Coronary artery (tissue), 2 donors: ENCODE data around the gene NAXE.

Experiments used
- DNase-seq: peaks from one replicate; pipeline ENCODE4 v3.0.0-alpha.2; 2017; ENCODE audit warnings: low spot score
- H3K27ac ChIP-seq, 2 donors: fragments of 200-600 bp; sonication (generic); one replicate each; pipeline ENCODE4 v1.5.1; 2016 to 2019
- H3K4me3 ChIP-seq: fragments of 200-600 bp; sonication (generic); 2 replicates; pipeline ENCODE4 v1.5.1; 2016; ENCODE audit warnings: mild to moderate bottlenecking, moderate library complexity
- TF ChIP-seq, protein P1 (sequence below): fragments of 200-600 bp; sonication (generic); IDR thresholded peaks from one replicate; pipeline ENCODE4 v1.5.1; 2019; ENCODE audit warnings: antibody characterized with exemption

NAXE gene

DNA sequence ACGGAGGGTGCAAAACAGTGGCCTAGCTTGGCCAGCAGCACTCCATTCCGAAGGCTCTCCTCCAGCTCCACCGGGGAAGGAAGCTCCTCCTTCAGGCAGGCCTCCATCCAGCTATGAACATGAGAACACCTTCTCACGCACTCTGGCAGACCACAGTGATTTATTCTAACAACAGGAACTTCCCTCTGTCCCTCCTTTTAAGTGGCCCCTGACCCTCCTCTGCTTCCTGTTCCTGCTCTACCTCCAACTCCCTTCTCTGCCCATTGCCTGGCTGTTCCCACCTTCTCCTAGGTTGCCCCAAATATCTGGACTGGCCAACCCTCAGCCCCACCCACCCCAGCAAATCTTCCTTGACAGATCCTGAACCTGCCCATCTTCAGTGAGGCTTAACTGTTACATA is 25.1 kb upstream of the NAXE start:
- DNase-seq, result no peak
- TF ChIP-seq, protein P1, sequence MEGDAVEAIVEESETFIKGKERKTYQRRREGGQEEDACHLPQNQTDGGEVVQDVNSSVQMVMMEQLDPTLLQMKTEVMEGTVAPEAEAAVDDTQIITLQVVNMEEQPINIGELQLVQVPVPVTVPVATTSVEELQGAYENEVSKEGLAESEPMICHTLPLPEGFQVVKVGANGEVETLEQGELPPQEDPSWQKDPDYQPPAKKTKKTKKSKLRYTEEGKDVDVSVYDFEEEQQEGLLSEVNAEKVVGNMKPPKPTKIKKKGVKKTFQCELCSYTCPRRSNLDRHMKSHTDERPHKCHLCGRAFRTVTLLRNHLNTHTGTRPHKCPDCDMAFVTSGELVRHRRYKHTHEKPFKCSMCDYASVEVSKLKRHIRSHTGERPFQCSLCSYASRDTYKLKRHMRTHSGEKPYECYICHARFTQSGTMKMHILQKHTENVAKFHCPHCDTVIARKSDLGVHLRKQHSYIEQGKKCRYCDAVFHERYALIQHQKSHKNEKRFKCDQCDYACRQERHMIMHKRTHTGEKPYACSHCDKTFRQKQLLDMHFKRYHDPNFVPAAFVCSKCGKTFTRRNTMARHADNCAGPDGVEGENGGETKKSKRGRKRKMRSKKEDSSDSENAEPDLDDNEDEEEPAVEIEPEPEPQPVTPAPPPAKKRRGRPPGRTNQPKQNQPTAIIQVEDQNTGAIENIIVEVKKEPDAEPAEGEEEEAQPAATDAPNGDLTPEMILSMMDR, result no peak
- H3K27ac ChIP-seq, result no peak overlapping the region
- no peak overlapping the region for H3K4me3 ChIP-seq

DNA sequence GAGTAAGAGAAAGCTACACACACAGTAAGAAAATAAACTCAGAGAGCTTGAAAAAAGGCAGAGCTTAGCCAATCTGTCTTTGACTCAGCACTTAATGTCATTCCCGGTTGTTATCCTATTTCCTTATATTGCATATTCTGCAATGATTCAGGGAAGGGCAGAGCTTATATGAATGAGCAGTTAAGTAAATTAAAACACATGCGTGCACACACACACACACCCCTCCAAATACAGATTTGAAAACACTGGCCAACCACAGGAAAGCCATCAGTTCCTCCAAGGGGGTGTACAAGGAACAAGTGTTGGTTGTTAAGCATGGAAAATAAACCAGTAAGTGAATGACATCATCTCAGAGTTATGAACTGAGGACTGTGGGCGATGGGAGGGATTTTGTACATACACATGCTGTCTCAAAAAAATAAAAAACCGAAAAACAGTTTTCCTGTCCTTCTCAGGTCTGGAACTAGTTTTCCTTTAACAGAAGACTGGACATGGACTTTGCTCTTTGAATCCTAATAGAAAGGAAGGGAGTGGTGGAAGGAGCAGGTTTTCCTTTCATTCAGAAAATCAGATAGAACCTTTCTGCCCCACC is 20.2 kb upstream of the NAXE start:
- TF ChIP-seq, protein P1, result no peak
- DNase-seq, result no peak
- no peak overlapping the region for H3K4me3 ChIP-seq
- no peak overlapping the region for H3K27ac ChIP-seq

DNA sequence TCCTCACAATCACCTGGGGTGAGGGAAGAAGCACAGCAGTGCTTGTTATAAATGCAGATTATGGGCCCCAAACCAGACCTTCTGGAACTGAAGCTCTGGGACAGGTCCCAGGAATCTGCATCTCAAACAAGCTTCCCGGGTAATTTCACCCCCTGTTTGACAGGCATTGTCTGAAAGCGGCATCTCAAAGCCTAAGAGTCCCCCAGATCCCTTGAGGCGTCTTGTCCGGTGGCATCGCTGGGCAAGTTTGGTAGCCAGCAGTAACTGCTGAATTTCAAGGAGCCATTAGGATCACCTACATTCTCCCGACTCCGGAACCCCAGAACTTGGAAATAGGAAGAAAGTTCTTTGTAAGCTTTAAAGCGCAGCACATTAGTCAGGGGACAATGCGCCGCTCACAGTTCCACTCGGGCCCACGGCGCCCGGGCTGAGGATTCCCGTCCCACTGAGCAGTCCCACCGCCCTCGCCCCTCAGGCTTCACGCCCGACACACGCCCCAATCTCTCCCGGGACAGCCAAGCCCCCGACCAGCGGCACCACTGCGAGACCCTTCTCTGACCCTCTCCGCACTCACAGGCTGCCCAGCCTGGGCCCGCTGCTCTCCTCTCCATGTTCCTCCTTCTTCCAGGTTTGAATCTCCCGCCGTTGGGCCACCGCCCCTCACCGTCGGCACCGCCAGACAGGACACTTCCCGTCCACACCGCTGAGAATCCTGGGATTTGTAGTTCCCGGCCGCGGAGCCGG is 19.5 kb upstream of the NAXE start, which contains the start of gene IQGAP3:
TSS of gene IQGAP3 (minus strand) at position 647 of the 744 bp plus-strand sequence. CDS start at position 611, 36 bp downstream.
- H3K27ac ChIP-seq, result no peak within 1 kb of the TSS
- TF ChIP-seq, protein P1, result no peak
- peak within 1 kb of the TSS; percentile 66 for H3K4me3 ChIP-seq
- peak; percentile 81 for DNase-seq

DNA sequence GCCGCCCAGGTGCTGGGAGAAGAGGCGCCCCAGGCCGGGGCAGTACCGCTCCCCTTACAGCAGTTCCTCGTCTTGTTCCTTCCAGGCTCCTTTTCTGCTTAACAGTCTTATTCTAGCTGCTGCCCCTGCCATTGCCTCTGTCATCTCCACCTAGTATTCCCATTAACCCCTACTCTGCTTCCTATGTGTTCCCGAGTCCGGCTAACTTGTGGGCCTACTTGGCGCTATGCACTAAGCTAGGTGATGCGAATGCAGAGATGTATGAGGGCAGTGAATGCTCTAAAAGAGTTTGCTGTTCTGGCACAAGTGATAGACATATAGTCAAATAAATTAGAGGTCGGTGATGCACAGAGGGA is 18.9 kb upstream of the NAXE start:
- Histone ChIP-seq H3K27ac (no peak overlapping the region), H3K4me3 (peak overlapping the region; percentile 66)
- TF ChIP-seq, protein P1, result no peak
- DNase-seq, result no peak

DNA sequence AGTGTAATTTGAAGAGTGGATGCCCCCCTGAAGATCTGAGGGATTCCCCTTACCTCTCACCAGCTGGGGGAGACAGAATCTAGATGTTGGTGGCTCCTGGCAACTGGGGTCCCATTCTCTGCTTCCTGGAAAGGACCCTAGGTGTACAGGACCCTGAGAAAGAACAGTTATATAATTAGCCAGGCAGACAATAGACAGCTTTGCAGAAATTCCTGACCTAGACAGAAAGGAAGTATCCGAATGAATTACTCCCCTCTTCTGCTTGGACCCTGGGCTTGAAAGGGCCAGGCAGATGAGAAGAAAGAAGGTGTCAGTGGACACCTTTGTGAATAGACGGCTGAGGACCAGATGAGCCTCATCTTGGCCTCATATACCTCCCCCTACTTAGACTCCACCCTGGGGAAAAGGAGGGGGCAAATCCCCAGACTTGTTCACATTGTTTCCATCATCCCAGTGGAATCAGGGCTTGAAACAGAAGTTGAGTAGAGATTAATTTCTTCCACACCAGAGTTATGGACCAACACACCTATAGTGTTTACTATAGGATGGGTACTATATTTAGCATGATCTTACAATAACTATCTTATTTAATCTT is 17.4 kb upstream of the NAXE start:
- no peak for DNase-seq
- TF ChIP-seq, protein P1, result no peak
- Histone ChIP-seq H3K4me3 (no peak overlapping the region), H3K27ac (no peak overlapping the region)

DNA sequence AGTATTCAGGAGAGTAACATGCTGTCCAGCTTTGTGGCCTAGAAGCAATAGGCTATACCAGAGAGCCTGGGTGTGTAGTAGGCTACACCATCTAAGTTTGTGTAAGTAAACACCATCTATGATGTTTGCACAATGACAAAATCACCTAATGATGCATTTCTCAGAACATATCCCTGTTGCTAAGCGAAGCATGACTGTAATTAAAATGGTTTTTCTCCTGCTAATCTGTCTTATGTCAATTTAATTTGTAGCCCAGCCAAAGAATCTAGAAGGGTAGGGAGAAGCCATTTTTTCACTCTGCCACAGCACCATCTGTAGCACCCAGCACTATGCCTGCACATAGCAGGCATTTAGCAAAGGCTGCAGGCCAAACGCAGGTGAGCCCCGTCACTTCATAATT is 14.0 kb upstream of the NAXE start:
- no peak for DNase-seq
- TF ChIP-seq, protein P1, result no peak
- Histone ChIP-seq H3K4me3 (no peak overlapping the region), H3K27ac (no peak overlapping the region)
